Sigmoid colon (tissue), 7 donors: ENCODE results near the gene CDK6. TPM values are rescaled to one million over a fixed set of nuclear protein-coding genes. Genes with fewer than 3 reads are reported as not detected.

Source experiments
- DNase-seq: peaks from one replicate; pipeline ENCODE4 v3.0.0-alpha.2; 2019
- H3K27ac ChIP-seq, 4 donors: fragments of 200-600 bp; sonication (generic); one replicate each; pipeline ENCODE4 v1.5.1; 2016 to 2019; ENCODE audit warnings: mild to moderate bottlenecking in 1 of 4
- H3K27me3 ChIP-seq, 3 donors: fragments of 200-600 bp; sonication (generic); one replicate each; pipeline ENCODE4 v1.5.1; 2019; ENCODE audit warnings: mild to moderate bottlenecking in 1 of 3
- H3K36me3 ChIP-seq, 4 donors: fragments of 200-600 bp; sonication (generic); one replicate each; pipeline ENCODE4 v1.5.1; 2016 to 2019
- H3K4me1 ChIP-seq, 4 donors: fragments of 200-600 bp; sonication (generic); one replicate each; pipeline ENCODE4 v1.5.1; 2017 to 2019
- H3K4me3 ChIP-seq, 4 donors: fragments of 200-600 bp; sonication (generic); one replicate each; pipeline ENCODE4 v1.5.1; 2017 to 2019; ENCODE audit warnings: mild to moderate bottlenecking in 2 of 4, moderate library complexity in 1 of 4
- H3K9me3 ChIP-seq, 4 donors: fragments of 200-600 bp in 3 of 4; sonication (generic) in 3 of 4; one replicate each; pipeline versions ENCODE4 v1.5.1 to v1.6.1; 2013 to 2019
- CTCF ChIP-seq, 4 experiments: fragments of 450-650 bp in 3 of 4; fragments of 200-600 bp in 1 of 4; IDR thresholded peaks; one replicate each; pipeline ENCODE4 v1.5.1; 2016 to 2019; ENCODE audit warnings: antibody characterized with exemption in 4 of 4, mild to moderate bottlenecking in 3 of 4, moderate library complexity in 2 of 4
- EP300 ChIP-seq, 4 donors: sonication (generic); formaldehyde crosslinking; IDR thresholded peaks; one replicate each; pipeline ENCODE4 v1.6.1; 2017; ENCODE audit warnings: antibody characterized with exemption in 4 of 4
- POLR2A ChIP-seq, 2 donors: fragments of 450-650 bp; IDR thresholded peaks; one replicate each; pipeline ENCODE4 v1.6.1; 2016; ENCODE audit warnings: antibody characterized with exemption in 2 of 2, mild to moderate bottlenecking in 2 of 2, moderate library complexity in 2 of 2
- POLR2AphosphoS5 ChIP-seq, 4 donors: sonication (generic); formaldehyde crosslinking; IDR thresholded peaks; one replicate each; pipeline ENCODE4 v1.6.1; 2017; ENCODE audit warnings: antibody characterized with exemption in 4 of 4
- WGBS, 2 donors: extraction: QIAGEN DNeasy Blood & Tissue Kit; methylation state at CpG; one replicate each; pipeline ENCODE4 v1.1.7; 2013; 5-methylcytosine and 5-hydroxymethylcytosine counted together
- intact Hi-C: fragments of 100-400 bp; cut with DNase I; formaldehyde crosslinking; loops from one replicate; pipeline ENCODE4 v1.15.1; 2023
- polyA plus RNA-seq, 3 donors: library from polyadenylated mRNA; stranded (reverse); fragments of 200-250 nt; gene quantifications; one replicate each; pipeline ENCODE4 v1.2.3, GENCODE V29; 2013
- total RNA-seq, 4 donors: library from RNA; depleted of rRNA; stranded (reverse); fragments of >200 nt; gene quantifications; one replicate each; pipeline ENCODE4 v1.1.0, GENCODE V29; 2016
- donor health status: healthy with polysubstance abuse.
- donor health status: Bipolar disorder and iron deficiency.
- donor health status: healthy.

CDK6 gene
- total and polyA plus RNA-seq, 7 donors = 2.4 to 25.8 (median 13.3) TPM

- no peaks in the 10 kb centered on the region for H3K36me3 ChIP-seq
- DNase-seq = no peak
- no peaks in the 10 kb centered on the region for H3K9me3 ChIP-seq
- TF ChIP-seq POLR2AphosphoS5 (IDR thresholded peaks at IDR 0.05) = no peak
- TF ChIP-seq EP300 (IDR thresholded peaks at IDR 0.05) = no peak
- no peak for TF ChIP-seq CTCF (IDR thresholded peaks at IDR 0.05)
- no peak for TF ChIP-seq POLR2A (IDR thresholded peaks at IDR 0.05)
- peak overlapping the region in 2 of 4 donors; percentile 64 to 66 for H3K27ac ChIP-seq
- H3K4me3 ChIP-seq = no peak overlapping the region
- peaks cover 0 to 29% (median 22%) of the 10 kb centered on the region in 4 donors for H3K4me1 ChIP-seq
- no peaks in the 10 kb centered on the region for H3K27me3 ChIP-seq
- intact Hi-C loops = no loop called here
Measured at GRCh38 chr7:92808635-92809034, 27.7 kb downstream of the CDK6 start.

- WGBS, 2 donors = 85 to 91% methylated on average over 2 of the region's 2 CpGs
- H3K27me3 ChIP-seq = no peaks in the 10 kb centered on the region
- TF ChIP-seq EP300 (IDR thresholded peaks at IDR 0.05) = no peak
- TF ChIP-seq POLR2AphosphoS5 (IDR thresholded peaks at IDR 0.05) = no peak
- TF ChIP-seq POLR2A (IDR thresholded peaks at IDR 0.05) = no peak
- TF ChIP-seq CTCF (IDR thresholded peaks at IDR 0.05) = no peak
- H3K27ac ChIP-seq = no peak overlapping the region
- no peaks in the 10 kb centered on the region for H3K36me3 ChIP-seq
- H3K4me3 ChIP-seq = no peak overlapping the region
- peaks cover 0 to 26% (median 19%) of the 10 kb centered on the region in 4 donors for H3K4me1 ChIP-seq
- H3K9me3 ChIP-seq = no peaks in the 10 kb centered on the region
- DNase-seq = no peak
- intact Hi-C loops = no loop called here
Measured at GRCh38 chr7:92808006-92808405, 28.4 kb downstream of the CDK6 start.

GRCh38 chr7:92806496-92806895 is 29.9 kb downstream of the CDK6 start:
- Histone ChIP-seq H3K9me3 (no peaks in the 10 kb centered on the region), H3K4me3 (no peak overlapping the region), H3K36me3 (no peaks in the 10 kb centered on the region), H3K27ac (no peak overlapping the region), H3K4me1 (peaks cover 0 to 25% (median 19%) of the 10 kb centered on the region in 4 donors), H3K27me3 (no peaks in the 10 kb centered on the region)
- 27 to 87% methylated on average over 6 of the region's 6 CpGs for WGBS, 2 donors
- DNase-seq = no peak
- TF ChIP-seq POLR2A (IDR thresholded peaks at IDR 0.05) (no peak), CTCF (IDR thresholded peaks at IDR 0.05) (no peak), EP300 (IDR thresholded peaks at IDR 0.05) (no peak), POLR2AphosphoS5 (IDR thresholded peaks at IDR 0.05) (no peak)
- intact Hi-C loops = no loop called here

- no peak for DNase-seq
- H3K27me3 ChIP-seq = no peaks in the 10 kb centered on the region
- no peaks in the 10 kb centered on the region for H3K36me3 ChIP-seq
- H3K4me3 ChIP-seq = no peak overlapping the region
- intact Hi-C loops = no loop called here
- H3K4me1 ChIP-seq = peaks cover 0 to 19% (median 9%) of the 10 kb centered on the region in 4 donors
- TF ChIP-seq CTCF (IDR thresholded peaks at IDR 0.05) (no peak), POLR2A (IDR thresholded peaks at IDR 0.05) (no peak), POLR2AphosphoS5 (IDR thresholded peaks at IDR 0.05) (no peak), EP300 (IDR thresholded peaks at IDR 0.05) (no peak)
- WGBS, 2 donors = 16 to 52% methylated on average over 4 of the region's 4 CpGs
- H3K27ac ChIP-seq = no peak overlapping the region
- H3K9me3 ChIP-seq = no peaks in the 10 kb centered on the region
Measured at GRCh38 chr7:92802406-92802805, 34.0 kb downstream of the CDK6 start.
